Measurements from ENCODE around the gene NCF4.

NCF4 gene

DNA sequence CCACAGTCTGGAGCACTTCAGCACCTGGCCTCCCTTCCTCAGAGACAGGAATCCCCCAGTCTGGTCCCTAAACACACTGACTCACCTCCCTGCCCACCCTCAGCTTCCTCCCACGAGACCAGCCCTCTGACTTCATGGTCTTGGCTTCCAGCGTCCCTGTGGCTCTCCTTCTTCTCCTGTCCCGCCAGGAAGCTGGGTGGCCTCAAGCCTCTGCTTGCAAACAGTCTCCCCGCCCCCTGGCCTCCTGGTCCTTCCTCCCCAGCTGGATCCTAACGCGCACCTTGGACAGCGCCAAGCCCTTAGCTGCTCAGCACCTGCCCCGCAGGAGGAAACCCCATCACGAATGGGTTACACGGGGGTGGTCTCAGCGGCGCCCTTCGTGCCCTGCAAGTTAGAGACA is 4.5 kb downstream of the NCF4 start:
- DNase-seq = no peak

DNA sequence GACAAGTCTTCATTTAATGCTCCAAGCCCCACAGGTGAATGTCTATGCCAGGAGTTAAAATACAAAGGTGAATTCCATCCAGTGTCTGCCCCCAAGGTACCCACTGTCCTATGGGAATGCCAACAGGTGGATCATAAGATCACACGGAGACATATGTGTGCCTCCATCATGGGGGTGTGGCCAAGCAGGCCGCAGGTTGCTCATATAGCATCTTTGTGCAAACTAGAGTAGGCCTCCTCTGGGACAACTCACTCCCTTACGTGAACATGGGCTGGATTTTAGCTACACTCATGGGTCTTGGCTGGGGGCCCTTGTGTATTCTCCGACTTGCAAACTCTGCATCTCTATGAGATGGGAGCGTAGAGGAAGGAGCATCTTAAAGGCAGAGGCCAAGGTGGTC is 6.9 kb downstream of the NCF4 start:
- DNase-seq = no peak

DNA sequence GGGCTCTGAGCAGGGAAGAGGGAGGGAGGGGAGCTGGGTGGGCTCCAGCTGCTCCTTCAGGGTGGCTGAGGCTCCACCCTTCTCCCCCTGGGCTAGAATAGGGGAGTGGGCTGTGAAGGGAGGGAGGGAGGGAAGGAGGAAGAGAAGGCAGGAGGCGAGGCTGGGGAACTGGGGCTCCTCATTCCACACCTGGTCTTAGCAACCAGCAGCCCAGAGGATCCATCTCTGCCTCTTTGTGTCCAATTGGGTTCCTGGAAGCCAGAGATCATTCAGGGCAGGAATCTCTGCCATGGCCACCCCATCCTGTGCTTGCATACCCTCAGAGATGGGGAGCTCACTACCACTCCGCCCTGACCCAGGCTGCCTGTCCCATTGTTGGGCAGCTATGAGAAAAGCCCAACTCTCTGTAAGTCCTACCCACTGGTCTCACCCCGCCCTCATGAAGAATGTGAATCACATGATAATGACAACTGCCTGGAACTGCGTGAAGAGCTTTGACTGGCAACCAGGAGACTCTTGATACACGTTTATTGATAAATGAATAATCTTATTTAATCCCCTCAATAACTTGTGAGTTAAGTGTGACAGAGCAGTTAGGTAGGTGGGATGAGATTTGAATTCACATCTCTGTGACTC is 7.9 kb downstream of the NCF4 start:
- no peak for DNase-seq

DNA sequence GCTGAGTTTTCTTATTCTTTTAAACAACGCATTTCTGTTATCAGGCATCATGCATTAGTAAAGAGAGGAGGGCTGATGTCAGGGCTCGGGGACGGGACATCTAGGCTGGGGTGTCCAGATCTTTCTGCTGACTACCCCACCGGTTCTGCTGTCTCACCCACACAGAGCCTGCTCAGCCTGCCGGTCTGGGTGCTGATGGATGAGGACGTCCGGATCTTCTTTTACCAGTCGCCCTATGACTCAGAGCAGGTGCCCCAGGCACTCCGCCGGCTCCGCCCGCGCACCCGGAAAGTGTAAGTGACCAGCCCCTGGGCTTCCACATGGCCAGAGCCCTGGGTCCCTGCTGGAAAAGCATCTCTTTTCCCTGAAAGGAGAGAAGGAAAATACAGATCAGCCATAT is 9.4 kb downstream of the NCF4 start:
- no peak for DNase-seq

DNA sequence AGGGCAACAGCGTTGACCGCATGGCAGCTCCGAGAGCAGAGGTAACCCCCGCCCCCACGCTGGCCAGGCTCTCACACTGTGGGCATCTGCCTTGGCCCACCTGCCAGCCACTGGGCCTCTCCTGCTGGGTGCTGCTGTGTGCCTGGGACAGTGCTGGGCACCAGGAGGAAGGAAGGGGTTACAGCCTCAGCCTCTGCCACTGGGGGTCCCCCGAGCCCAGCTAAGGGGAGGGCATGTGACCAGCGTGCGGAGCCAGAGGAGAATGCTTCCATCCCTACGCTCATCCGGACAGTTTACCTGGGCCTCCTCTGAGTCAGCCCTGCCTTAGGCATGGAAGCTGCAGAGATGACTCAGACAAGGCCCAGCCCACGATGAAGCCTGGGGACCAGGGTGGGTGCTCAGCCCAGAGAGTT is 10.9 kb downstream of the NCF4 start:
- no peak for DNase-seq

DNA sequence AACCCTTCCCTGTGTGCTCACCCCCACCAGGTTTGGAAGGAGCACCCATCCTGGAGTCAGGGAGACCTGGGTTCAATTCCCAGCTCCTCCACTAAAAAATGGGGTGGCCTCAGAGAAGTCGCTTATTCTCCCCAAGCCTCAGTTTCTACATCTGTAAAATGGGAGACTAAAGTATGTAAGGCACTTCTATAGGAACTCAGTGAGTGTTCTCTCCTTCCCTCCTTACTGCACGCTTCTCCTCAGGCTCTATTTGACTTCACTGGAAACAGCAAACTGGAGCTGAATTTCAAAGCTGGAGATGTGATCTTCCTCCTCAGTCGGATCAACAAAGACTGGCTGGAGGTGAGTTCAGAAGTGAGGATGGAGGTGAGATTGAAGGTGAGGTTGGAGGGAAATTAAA is 11.3 kb downstream of the NCF4 start:
- DNase-seq = no peak

DNA sequence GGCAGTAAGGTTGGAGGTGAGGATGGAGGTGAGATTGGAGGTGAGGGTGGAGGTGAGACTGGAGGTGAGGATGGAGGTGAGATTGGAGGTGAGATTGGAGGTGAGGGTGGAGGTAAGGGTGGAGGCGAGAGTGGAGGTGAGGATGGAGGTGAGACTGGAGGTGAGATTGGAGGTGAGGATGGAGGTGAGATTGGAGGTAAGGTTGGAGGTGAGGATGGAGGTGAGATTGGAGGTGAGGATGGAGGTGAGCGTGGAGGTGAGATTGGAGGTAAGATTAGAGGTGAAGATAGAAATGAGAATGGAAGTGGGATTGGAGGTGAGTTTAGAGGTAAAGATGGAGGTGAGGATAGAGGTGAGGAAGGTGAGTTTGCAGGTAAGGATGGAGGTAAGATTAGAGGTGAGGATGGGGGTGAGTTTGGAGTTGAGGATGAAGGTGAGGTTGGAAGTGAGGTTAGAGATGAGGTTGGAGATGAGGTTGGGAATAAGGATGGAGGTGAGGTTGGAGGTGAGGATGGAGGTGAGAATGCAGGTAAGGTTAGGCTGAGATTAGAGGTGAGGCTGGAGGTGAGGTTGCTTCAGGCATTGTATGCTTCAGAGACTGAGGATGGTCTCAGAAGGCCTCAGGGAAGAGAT is 12.2 kb downstream of the NCF4 start:
- DNase-seq = no peak

DNA sequence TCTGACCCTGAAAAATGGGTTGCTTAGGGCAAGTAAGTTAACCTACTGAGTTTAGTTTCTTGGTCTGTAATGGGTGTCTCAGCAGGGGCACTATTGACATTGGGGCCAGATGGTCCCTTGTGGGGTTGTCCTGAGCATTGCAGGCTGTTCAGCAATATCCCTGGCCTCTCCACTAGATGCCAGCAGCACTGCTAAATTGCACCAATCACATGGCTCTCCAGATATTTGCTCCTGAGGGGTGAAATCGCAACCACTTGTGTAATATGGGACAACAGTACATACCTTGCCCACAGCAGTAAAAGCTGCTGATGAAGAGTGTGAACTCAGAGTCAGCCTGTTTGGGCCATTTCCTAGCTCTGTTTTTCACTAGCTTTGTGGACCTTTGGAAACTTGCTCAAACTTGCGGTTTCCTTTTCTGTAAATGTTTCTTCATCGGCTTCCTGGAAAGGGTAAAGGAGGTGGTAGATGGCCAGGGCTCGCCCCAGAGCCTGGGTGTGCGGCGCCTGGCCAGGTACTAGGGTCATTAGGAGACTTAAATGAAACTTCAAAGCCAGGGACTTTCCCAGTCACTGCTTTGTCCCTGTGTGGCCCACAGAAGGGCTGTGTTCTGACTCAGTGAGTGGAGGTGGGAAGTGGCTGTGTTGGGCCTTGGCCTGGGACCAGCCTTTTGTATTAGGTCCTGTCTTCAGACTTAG is 13.0 kb downstream of the NCF4 start:
- DNase-seq = no peak

DNA sequence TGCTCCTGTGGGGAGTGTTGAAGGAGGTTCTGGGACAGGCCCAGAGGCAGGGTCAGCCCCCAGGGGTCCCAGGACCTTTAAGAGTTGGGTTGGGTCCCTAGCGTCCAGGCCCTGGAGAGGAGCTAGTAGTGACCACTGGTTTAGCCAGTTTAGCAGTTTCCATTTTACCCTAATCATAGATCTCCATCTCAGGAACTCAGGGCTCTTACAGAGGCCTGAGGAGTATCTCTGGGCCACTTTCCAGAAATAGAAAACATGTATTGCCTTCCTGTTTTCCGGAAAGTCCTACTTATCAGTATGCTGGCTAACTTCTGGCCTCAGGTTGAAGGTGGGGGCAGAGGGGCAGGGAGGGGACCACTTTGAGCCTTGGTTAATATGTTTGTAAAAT is 13.5 kb downstream of the NCF4 start:
- DNase-seq = no peak

DNA sequence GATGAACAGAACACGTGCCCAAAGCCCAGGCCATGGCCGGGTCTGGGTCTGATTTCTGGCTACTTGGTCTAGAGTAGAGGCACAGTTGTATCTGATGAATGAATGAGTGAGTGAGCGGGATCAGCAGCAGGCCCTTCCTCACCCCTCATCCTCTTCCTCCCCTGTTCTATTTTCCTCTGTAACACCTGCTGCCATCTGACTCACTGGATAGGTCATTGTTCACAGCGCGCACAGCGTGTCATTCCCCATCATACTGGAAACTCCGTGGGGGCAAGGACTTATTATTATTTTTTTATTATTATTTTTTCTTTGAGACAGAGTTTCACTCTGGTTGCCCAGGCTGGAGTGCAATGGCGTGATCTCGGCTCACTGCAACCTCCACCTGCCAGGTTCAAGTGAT is 13.9 kb downstream of the NCF4 start:
- DNase-seq = no peak

DNA sequence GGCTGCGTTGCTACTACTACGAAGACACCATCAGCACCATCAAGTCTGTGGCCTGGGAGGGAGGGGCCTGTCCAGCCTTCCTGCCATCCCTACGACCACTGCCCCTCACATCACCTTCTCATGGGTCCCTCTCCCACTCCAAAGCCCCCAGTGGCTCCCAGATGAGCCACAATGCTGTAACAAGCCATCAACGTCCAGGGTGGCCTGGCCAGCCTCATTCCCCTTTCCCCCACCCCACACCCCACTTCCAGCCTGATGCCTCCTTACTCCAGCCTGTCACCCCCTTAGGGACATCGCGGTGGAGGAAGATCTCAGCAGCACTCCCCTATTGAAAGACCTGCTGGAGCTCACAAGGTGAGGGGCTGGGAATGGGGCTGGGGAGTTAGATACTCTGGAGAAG is 14.9 kb downstream of the NCF4 start:
- no peak for DNase-seq

DNA sequence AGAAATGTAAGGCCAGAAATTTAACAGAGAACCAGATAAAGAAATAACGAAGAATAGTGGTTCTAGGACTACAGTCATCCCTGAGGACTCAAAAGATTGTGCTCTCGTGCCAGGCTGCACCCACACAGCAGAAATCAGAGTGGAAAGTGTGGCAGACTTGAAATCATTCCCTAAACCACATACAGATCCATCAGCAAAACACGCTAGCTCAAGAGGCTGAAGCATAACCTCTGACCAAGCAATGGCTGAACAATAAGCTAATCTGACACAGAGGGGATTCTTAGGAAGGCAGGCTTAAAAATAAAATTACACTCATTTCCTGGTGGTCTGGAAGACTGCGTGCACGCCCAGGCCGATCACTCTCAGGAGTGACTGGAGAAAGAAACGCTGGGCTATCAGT is 19.0 kb downstream of the NCF4 start:
- DNase-seq = no peak

DNA sequence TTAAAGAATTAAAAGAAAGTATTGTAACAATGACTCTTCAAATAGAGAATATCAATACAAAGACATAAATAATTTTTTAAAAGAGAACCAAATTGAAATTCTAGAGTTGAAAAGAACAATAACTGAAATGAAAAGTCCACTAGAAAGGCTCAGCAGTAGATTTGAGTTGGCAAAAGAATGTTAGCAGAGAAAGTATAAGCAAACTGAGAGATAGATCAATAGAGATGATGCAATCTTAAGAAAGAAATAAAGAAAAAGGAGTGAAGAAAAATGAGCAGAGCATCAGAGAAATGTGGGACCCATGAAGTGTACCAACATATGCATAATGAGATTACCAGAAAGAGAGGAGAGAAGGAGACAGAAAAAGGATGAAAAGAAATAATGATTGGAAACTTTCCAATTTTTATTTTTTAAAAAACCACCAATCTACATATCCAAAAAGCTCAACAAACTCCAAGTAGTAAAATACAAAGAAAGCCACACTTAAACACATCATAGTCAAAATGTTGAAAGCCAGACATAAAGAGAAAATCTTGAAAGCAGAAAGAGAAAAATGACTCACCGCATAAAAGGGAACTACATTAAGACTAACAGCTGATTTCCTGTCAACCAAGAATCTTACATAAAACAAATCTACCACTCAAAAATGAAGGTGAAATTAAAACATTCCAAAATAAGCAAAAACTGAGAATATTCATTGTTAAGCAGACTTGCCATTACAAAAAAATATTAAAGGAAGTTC is 20.9 kb downstream of the NCF4 start:
- no peak for DNase-seq

DNA sequence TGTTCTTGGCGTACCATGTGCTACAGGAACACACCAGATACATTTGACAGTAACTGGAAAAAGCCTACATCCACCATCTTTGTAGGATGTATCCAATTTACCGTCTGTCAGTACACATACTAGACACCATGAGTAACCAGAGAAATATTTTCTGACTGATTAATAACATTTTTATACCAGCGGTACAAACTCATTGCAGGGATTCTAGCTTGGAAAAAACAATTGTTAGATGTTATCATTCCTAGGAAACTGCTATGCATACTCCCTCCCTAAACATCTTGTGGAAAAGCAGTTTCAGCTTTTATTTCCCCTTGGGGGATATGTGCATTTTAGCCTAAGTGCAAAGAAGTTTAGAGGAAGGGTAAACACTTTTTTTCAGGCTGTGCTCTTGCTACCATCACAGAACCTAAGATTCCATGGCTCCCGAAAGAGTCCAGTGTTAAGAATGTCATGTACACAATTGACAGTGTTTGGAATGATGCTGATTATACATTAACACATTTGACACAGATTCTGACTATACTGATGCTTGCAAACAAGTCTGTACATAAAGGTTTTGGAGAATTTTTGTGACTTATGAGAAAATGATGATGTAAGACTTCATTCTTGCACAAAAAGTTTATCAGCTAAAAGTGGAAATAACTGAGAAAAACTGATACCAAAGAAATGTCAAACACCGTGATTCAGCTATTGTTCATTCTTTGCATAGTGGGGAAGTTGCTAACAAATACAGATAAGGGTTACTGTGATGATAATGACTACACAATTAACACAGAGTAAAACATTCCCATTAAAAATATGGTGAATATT is 23.7 kb downstream of the NCF4 start:
- DNase-seq = no peak

DNA sequence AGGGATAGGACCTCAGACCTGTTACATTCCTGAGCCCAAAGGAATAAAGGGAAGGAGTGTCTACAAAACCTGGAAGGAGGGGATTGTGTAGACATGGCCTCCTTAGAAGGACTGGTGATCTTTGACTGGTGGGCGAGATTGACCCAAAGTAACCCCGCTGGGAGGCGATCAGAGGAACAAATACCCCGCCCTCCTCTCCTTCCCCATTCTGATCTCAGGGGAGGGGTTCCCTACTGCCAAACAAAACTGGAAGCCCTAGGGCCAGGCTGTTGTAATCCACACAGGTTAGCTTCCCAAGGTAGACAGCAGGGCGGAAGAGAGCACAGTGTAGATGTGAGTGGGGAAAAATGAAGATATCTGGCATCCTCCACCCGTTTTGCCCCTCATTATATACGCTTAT is 24.7 kb downstream of the NCF4 start:
- no peak for DNase-seq

DNA sequence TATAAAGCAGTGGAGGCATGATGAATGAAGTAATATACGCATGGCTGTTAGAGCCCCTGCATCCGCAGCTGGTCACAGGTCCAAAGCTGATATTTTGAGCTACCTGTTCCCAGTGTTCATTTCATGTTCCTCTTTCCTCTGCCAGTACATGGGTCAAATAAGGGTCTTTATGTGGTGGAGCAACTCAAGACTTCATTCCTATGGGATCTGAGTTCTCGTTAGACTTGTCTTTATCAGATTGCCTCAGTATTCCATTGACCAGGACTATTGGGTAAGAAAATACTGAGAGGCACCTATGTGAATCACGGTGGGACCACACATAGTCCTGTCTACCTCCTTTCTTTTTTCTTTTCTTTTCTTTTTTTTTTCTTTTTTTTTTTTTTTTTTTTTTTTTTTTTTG is 25.2 kb downstream of the NCF4 start:
- DNase-seq = no peak

DNA sequence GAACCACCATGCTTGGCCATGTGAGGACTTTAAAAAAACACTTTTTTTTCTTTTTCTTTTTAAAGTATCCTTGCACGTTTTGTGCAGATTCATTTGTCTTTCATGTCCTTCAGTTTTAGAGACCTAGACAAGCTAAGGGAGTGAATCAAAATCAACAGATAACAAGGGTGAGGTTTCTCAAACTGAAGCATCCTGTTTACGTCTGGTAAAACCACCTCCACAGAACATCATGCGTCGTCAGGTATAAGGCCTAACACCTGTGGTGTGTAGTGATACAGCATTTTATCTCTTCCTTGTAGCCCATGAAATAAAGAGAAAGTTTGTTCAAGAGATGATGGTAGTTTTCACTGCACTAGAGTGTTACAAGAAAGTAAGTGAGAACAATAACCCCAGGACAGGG is 26.4 kb downstream of the NCF4 start:
- no peak for DNase-seq

DNA sequence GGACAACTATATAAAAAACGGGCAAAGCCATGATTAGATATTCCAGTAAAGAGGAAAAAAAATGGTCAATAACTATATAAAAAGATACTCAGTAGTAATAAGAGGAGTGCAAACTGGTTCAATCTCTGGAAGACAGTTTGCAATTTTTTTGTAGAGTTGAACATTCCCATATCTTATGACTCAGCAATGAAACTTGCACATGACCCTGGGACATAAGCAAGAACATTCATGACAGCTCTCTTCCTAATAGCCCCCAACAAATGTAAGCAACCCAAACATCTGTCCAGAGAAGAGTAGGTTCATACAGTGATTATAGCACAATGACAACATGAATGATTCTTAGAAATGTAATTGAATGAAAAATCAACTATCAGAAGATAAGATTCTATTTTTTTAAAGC is 30.8 kb downstream of the NCF4 start:
- no peak for DNase-seq

DNA sequence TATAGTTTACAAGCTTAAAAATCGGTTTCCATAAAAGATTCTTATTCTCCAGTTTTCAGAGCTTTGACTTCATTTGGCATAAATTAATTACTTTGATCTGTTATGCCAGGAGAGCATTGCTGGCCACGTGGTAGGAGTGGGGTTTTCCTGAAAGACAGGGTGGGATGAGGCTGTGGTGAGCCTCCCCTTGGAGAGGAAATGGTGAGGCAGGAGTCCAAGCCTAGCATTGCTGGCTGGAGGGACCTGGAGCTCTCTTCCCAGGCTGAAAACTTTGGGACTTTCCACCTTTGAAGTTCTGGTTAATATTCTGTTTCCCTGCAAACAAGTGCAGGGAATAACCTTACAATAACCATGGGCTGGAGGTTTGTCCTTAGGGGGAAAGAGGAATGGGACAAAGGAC is 31.5 kb downstream of the NCF4 start:
- DNase-seq = no peak

DNA sequence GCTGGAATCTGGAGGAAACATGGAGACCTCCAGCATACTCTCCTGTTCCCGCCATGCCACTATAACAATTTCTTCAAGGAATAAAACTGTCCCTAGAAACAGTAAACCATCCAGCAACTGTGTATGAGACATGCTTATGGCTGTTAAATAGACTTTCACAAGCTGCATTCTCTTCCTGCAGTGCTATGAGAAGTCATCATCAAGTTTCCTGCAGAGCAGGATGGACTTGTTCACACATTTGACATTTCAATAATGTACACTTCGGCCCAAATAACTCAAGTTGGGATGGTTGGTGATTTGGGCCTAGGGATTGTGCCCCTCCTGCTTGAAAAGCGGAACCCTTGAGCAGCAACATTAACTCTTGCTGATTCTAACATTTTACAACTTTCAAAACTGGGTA is 32.5 kb downstream of the NCF4 start:
- no peak for DNase-seq

DNA sequence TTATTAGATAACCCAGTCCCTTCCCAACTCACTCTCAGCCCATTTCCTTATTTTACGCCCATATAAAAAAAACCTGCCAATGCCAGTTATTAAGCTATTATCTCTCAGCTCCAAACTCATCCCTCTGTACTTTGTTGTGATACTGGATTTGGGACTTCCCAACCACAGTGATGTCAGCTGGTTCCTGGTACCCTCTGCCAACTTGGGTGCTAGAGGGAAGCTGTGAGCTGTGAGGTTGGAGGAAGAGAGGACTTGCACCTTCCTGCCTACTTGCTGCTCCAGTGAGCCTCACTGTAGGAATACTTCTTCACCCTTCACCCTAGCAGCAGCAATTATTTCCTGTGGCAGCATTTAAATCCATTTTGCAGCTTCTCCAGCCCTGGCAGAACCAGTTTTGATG is 33.5 kb downstream of the NCF4 start:
- no peak for DNase-seq

DNA sequence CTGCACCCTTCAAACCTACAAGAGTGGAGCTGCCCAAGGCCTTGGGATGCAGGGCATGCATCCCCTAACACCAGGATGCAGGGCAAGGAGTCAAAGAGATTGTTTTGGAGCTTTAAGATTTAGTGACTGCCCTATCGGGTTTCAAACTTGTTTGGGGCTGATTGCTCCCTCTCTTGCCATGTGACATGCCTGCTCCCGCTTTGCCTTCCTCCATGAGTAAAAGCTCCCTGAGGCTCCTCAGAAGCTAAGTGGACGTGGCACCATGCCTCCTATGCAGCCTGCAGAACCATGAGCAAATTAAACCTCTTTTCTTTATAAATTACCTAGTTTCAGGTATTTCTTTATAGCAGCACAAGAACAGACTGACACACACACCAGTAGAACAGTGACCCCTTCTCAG is 36.8 kb downstream of the NCF4 start:
- DNase-seq = no peak

DNA sequence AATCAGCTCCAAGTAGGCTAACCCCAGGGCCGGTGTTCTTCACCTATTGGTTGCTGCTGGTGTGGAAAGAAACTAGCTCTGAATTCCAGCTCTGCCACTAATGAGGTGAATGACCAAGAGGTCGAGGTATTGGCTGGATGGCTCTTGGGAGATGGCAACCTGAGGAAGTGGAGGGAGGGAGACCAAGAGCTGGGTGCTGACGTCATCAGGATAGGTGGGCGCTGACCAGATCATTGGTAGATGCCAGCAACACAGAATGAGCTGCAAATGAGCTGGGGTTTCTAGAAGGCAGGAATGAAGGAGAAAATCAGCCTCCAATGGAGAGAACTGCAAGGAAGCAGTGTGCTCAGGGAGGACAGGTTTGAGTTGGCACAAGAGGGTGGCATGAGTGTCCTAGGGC is 37.9 kb downstream of the NCF4 start:
- no peak for DNase-seq
